A549 (cell line): ENCODE data around the gene PDGFA. TPM values are rescaled to one million over a fixed set of nuclear protein-coding genes. Genes with fewer than 3 reads are reported as not detected.

Source experiments
- ATAC-seq, 2 experiments: fragments of 200-7000 bp in 1 of 2; fragments of >200 bp in 1 of 2; cut with Nextera tagmentation in 1 of 2; cut with Tn5 transposase in 1 of 2; 3 replicates each; pipeline versions ENCODE4 v1.8.0 to v1.9.1; 2018 to 2020; ENCODE audit warnings: mild to moderate bottlenecking in 1 of 2, moderate library complexity in 1 of 2
- CTCF ChIA-PET: fragments of 300-600 bp; sonication (Branson Sonifier 250); formaldehyde crosslinking; extraction: SDS; loops from one replicate; lab custom pipeline; 2021; ENCODE audit warnings: antibody characterized with exemption, inconsistent platforms; lab: Yijun Ruan, JAX
- POLR2A ChIA-PET: fragments of 350-600 bp; formaldehyde crosslinking; extraction: SDS; loops from one replicate; lab custom pipeline; 2021; ENCODE audit warnings: antibody characterized with exemption, inconsistent platforms; lab: Yijun Ruan, JAX
- DNase-seq, 2 experiments: peaks; one replicate each; pipeline versions ENCODE4 v3.0.0 to v3.0.0-alpha.2; 2011 to 2016; ENCODE audit warnings: low read depth in 1 of 2, low spot score in 1 of 2
- FAIRE-seq: peaks from 2 replicates; lab custom pipeline; 2011; peaks lifted over from hg19 to GRCh38; lab: Jason Lieb, UNC
- H3K27ac ChIP-seq, 2 experiments: fragments of >200 bp; sonication (Bioruptor Twin); formaldehyde crosslinking; 3 replicates each; pipeline ENCODE4 v1.5.1; 2016 to 2017
- H3K4me1 ChIP-seq: fragments of >200 bp; sonication (Bioruptor Twin); formaldehyde crosslinking; 3 replicates; pipeline ENCODE4 v1.6.1; 2016
- H3K4me2 ChIP-seq: fragments of >200 bp; sonication (Bioruptor Twin); formaldehyde crosslinking; 3 replicates; pipeline ENCODE4 v1.6.1; 2016
- H3K4me3 ChIP-seq: fragments of >200 bp; sonication (Bioruptor Twin); formaldehyde crosslinking; 3 replicates; pipeline ENCODE4 v1.5.1; 2016
- H3K9me3 ChIP-seq: fragments of >200 bp; sonication (Bioruptor Twin); formaldehyde crosslinking; 3 replicates; pipeline ENCODE4 v1.6.1; 2016
- CBX2 ChIP-seq: fragments of 200-600 bp; sonication (generic); IDR thresholded peaks from 2 replicates; pipeline ENCODE4 v1.6.1; 2016; ENCODE audit warnings: low read depth, mild to moderate bottlenecking, borderline replicate concordance
- CTCF ChIP-seq: fragments of >200 bp; sonication (Bioruptor Twin); formaldehyde crosslinking; IDR thresholded peaks from 3 replicates; pipeline ENCODE4 v1.5.1; 2016
- EHF ChIP-seq: fragments of 250-450 bp; sonication (Bioruptor Pico); IDR thresholded peaks from 2 replicates; pipeline ENCODE4 v1.5.0; 2020; ENCODE audit warnings: mild to moderate bottlenecking
- ESRRA ChIP-seq: fragments of 150-350 bp; IDR thresholded peaks from 2 replicates; pipeline ENCODE4 v1.6.1; 2014; ENCODE audit warnings: mild to moderate bottlenecking, low read length, borderline replicate concordance
- FOSL2 ChIP-seq, 2 experiments: fragments of 450-650 bp in 1 of 2; fragments of >200 bp in 1 of 2; sonication (Bioruptor Twin) in 1 of 2; formaldehyde crosslinking; IDR thresholded peaks; 2 replicates each; pipeline versions ENCODE4 v1.5.0 to v1.6.1; 2016 to 2020; ENCODE audit warnings: mild to moderate bottlenecking in 1 of 2, moderate library complexity in 1 of 2
- HES2 ChIP-seq: fragments of >200 bp; sonication (Bioruptor Twin); formaldehyde crosslinking; IDR thresholded peaks from 2 replicates; pipeline ENCODE4 v1.6.1; 2016
- HMGXB4 ChIP-seq: fragments of 250-450 bp; sonication (Bioruptor Pico); IDR thresholded peaks from 2 replicates; pipeline ENCODE4 v1.5.0; 2021; ENCODE audit warnings: mild to moderate bottlenecking, moderate library complexity, borderline replicate concordance
- HOXA7 ChIP-seq: fragments of 250-450 bp; sonication (Bioruptor Pico); IDR thresholded peaks from 2 replicates; pipeline ENCODE4 v1.5.0; 2020; ENCODE audit warnings: mild to moderate bottlenecking, moderate library complexity
- KDM1A ChIP-seq: fragments of 200-600 bp; sonication (generic); IDR thresholded peaks from 2 replicates; pipeline ENCODE4 v1.6.1; 2016; ENCODE audit warnings: low read depth, mild to moderate bottlenecking
- MAZ ChIP-seq: fragments of 150-350 bp; IDR thresholded peaks from 2 replicates; pipeline ENCODE4 v1.6.1; 2014; ENCODE audit warnings: antibody characterized with exemption, low read depth, low read length, borderline replicate concordance
- MYC ChIP-seq: IDR thresholded peaks from 2 replicates; pipeline ENCODE4 v1.6.1; 2012; ENCODE audit warnings: mild to moderate bottlenecking, inconsistent platforms, low read length, improper control_type of control experiment, borderline replicate concordance
- NPAS2 ChIP-seq: fragments of 250-450 bp; sonication (Bioruptor Pico); IDR thresholded peaks from 2 replicates; pipeline ENCODE4 v1.8.0; 2022; ENCODE audit warnings: mild to moderate bottlenecking, moderate library complexity, borderline replicate concordance
- RARB ChIP-seq: fragments of 250-450 bp; sonication (Bioruptor Pico); IDR thresholded peaks from 2 replicates; pipeline ENCODE4 v1.8.0; 2021; ENCODE audit warnings: mild to moderate bottlenecking, moderate library complexity
- TFCP2L1 ChIP-seq: fragments of 250-450 bp; sonication (Bioruptor Pico); IDR thresholded peaks from 2 replicates; pipeline ENCODE4 v1.5.0; 2021; ENCODE audit warnings: mild to moderate bottlenecking
- ZFP36 ChIP-seq: fragments of 450-650 bp; IDR thresholded peaks from 2 replicates; pipeline ENCODE4 v1.6.1; 2014; ENCODE audit warnings: borderline replicate concordance; ENCODE audit not compliant: partially characterized antibody
- ZNF302 ChIP-seq: fragments of 250-450 bp; sonication (Bioruptor Pico); IDR thresholded peaks from 2 replicates; pipeline ENCODE4 v1.9.0; 2021; ENCODE audit warnings: inconsistent platforms, mild to moderate bottlenecking, moderate library complexity
- WGBS: methylation state at CpG from one replicate; pipeline ENCODE4 v1.1.6; 2017; ENCODE audit errors: missing lambda C conversion rate; 5-methylcytosine and 5-hydroxymethylcytosine counted together
- polyA plus RNA-seq, 4 experiments: library from polyadenylated mRNA; depleted of rRNA in 3 of 4; stranded (reverse); fragments of >200 nt; fragmentation: RNase III in 1 of 4; extraction: RNeasy Plus Mini Kit Qiagen cat#74134 plus additional on column Dnase treatment in 1 of 4; gene quantifications; 2 replicates in 3 of 4; 3 replicates in 1 of 4; pipeline ENCODE4 v1.2.3, GENCODE V29; 2011 to 2017
- TF ChIP-seq, protein P1 (sequence below): fragments of 450-650 bp; IDR thresholded peaks from 2 replicates; pipeline ENCODE4 v1.6.1; 2014; ENCODE audit warnings: antibody characterized with exemption
- TF ChIP-seq, protein P2 (sequence below): fragments of 150-350 bp; IDR thresholded peaks from 2 replicates; pipeline ENCODE4 v1.6.1; 2014; ENCODE audit warnings: low read depth, mild to moderate bottlenecking, low read length

PDGFA gene
- polyA plus RNA-seq, 2 of the 4 experiments (the other 2 are of a cell fraction), result 12.8 to 14.9 TPM

DNA sequence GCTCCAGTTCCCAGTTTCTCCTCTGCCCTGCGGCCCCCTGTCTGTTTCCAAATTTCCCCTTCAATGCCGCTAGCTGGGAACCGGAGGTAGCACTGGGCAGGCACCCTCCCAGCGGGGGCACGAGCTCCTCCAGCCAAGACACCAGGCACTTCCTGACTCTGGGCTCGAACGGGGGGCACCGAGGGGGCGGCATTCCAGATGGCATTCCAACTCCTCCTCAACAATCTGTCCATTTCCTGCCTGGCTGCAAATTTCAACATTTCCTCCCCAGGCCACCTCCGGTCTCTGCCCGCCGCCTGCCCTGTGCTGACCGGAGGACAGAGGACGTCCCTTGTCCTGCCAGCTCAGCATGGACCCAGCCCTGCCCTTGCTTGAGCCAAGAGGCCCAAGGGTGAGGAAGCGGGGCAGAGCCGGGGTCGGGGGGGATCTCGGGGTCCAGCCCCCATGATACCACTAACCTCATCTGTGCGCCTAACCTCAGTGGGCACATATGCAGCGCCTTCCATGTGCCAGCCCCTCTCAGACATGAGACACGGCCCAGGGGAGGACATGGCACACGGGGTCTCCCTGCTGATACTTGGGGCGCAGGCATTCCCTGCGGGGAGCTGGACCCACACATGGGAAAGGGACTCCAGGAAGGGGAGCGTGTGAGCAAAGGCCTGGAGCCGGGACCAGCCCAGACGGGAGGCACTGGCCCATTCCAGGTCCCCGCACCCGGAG, 58.0 kb downstream of the PDGFA start:
- POLR2A ChIA-PET, result no interaction called here
- TF ChIP-seq HES2 (no peak), RARB (no peak)
- TF ChIP-seq, protein P1, sequence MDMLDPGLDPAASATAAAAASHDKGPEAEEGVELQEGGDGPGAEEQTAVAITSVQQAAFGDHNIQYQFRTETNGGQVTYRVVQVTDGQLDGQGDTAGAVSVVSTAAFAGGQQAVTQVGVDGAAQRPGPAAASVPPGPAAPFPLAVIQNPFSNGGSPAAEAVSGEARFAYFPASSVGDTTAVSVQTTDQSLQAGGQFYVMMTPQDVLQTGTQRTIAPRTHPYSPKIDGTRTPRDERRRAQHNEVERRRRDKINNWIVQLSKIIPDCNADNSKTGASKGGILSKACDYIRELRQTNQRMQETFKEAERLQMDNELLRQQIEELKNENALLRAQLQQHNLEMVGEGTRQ, result no peak
- Histone ChIP-seq H3K4me3 (no peak overlapping the region), H3K27ac (no peak overlapping the region), H3K4me2 (no peak overlapping the region), H3K4me1 (no peaks in the 10 kb centered on the region), H3K9me3 (no peaks in the 10 kb centered on the region; the same call in 2 of the 3 replicates)
- 76% methylated on average over 23 of the region's 29 CpGs for WGBS
- CTCF ChIA-PET, result interaction anchor here (0.6 to 1.2 kb wide), 3 partner anchors 21 to 228 kb away, joined by 3 to 5 read pairs (median 3); no protein-coding TSS in a partner anchor
- no peak for DNase-seq
- FAIRE-seq, result no peak
- peak in 1 of 2 experiments; percentile 16; a peak in 2 of 6 replicates for ATAC-seq

GRCh38 chr7:461117-461452, 58.6 kb downstream of the PDGFA start:
- no peak for DNase-seq
- no peaks in the 10 kb centered on the region for H3K4me1 ChIP-seq
- WGBS, result 36% methylated on average over 2 of the region's 2 CpGs
- CTCF ChIA-PET, result interaction anchor here (0.6 to 1.2 kb wide), 4 partner anchors 21 to 228 kb away, joined by 3 to 5 read pairs (median 3); no protein-coding TSS in a partner anchor
- ATAC-seq, result no peak
- H3K4me3 ChIP-seq, result no peak overlapping the region
- H3K27ac ChIP-seq, result no peak overlapping the region
- H3K4me2 ChIP-seq, result no peak overlapping the region
- POLR2A ChIA-PET, result no interaction called here
- no peaks in the 10 kb centered on the region; the same call in 2 of the 3 replicates for H3K9me3 ChIP-seq
- no peak for TF ChIP-seq HMGXB4 (CRISPR knock-in tag)
- TF ChIP-seq MYC, result no peak
- TF ChIP-seq TFCP2L1 (CRISPR knock-in tag), result no peak
- no peak for TF ChIP-seq MAZ
- TF ChIP-seq FOSL2 (IDR thresholded peaks at IDR 0.05), result no peak
- TF ChIP-seq FOSL2 (CRISPR knock-in tag; IDR thresholded peaks at IDR 0.05), result no peak
- TF ChIP-seq CBX2, result no peak
- TF ChIP-seq, protein P2, sequence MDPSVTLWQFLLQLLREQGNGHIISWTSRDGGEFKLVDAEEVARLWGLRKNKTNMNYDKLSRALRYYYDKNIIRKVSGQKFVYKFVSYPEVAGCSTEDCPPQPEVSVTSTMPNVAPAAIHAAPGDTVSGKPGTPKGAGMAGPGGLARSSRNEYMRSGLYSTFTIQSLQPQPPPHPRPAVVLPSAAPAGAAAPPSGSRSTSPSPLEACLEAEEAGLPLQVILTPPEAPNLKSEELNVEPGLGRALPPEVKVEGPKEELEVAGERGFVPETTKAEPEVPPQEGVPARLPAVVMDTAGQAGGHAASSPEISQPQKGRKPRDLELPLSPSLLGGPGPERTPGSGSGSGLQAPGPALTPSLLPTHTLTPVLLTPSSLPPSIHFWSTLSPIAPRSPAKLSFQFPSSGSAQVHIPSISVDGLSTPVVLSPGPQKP, result no peak
- no peak for TF ChIP-seq NPAS2
- no peak for TF ChIP-seq ZNF302 (CRISPR knock-in tag)
- TF ChIP-seq HOXA7, result no peak
- TF ChIP-seq ZFP36, result no peak
- no peak for TF ChIP-seq EHF (CRISPR knock-in tag)
- no peak for TF ChIP-seq ESRRA
- TF ChIP-seq KDM1A, result no peak
- TF ChIP-seq CTCF, result no peak
- FAIRE-seq, result no peak
